GDM1 (cell line): ENCODE results near the gene IL20RB.
A peak's percentile ranks its signal among the peaks of the same experiment; 100 is the strongest.
"Not testable (repeated sequence)": the region's sequence is repeated elsewhere in the genome, so short reads cannot be mapped to it uniquely, and the experiment has no call there.

Experiments
- DNase-seq: peaks from one replicate; lab custom pipeline; 2025; lab: John Stamatoyannopoulos, UW

Gene IL20RB

DNA sequence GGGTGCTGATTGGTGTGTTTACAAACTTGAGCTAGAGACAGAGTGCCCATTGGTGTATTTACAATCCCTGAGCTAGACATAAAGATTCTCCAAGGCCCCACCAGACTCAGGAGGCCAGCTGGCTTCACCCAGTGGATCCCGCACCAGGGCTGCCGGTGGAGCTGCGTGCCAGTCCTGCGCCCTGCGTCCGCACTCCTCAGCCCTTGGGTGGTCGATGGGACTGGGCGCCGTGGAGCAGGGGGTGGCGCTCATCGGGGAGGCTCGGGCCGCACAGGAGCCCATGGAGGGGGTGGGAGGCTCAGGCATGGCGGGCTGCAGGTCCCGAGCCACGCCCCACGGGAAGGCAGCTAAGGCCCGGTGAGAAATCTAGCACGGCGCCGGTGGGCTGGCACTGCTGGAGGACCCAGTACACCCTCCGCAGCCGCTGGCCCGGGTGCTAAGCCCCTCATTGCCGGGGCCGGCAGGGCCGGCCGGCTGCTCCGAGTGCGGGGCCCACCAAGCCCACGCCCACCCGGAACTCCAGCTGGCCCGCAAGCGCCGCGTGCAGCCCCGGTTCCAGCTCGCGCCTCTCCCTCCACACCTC, 29.7 kb downstream of the IL20RB start:
- not testable (repeated sequence) for DNase-seq

DNA sequence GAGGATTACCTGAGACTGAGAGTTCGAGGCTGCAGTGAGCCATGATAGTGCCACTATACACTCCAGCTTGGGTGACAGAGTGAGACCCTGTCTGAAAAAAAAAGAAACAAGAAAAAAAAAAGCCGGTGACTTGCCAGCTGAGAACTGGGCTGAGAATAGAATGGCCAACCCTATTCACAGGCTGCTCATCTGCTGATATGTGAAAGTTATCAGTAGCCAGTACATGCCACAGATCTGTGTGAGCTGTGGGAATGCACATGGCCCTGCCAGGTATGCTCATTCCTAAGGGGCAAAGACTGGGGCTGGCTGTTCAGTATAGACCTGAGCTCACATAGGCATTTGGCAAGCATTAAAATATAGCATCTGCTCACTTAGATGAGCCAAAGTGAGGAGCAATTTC, 30.9 kb downstream of the IL20RB start:
- no peak for DNase-seq

DNA sequence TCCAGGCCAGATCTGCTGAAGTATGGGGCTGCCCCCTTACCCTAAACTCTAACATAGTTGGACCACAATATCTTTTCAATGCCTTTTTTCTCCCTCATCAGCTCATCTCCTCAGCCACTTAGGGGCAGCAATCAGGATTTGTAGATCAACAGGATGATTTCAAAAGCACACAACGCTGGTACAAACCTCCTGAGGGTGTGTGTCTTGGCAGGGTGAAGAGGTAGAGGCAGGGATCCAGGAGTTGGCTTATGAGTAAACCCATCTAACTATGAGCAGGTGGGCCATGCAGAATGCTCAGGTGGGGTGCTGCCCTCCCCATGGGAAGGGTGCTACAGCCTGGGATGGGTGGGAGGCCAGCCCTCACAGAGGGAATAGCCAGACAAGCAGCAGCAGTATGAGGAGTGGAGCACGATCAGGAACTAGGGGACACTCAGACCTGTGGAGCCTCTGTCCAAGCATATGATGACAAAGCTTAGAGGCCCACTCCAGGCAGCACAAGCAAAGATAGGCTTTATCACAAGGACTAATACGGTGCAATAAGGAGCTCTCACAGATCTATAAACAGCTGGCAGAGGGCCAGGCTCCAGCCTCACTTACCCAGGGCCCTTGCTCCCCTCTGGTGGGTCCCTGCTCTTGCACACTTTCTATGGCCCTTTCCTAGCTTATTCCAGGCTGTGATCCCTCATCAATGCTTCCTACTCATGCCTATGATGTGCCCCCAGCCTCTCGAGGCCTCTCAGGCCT, 32.2 kb downstream of the IL20RB start:
- DNase-seq, result no peak

- no peak for DNase-seq
Measured at GRCh38 chr3:136990826-136991225, 33.0 kb downstream of the IL20RB start.

- no peak for DNase-seq
Measured at GRCh38 chr3:136992115-136992514, 34.3 kb downstream of the IL20RB start.

DNA sequence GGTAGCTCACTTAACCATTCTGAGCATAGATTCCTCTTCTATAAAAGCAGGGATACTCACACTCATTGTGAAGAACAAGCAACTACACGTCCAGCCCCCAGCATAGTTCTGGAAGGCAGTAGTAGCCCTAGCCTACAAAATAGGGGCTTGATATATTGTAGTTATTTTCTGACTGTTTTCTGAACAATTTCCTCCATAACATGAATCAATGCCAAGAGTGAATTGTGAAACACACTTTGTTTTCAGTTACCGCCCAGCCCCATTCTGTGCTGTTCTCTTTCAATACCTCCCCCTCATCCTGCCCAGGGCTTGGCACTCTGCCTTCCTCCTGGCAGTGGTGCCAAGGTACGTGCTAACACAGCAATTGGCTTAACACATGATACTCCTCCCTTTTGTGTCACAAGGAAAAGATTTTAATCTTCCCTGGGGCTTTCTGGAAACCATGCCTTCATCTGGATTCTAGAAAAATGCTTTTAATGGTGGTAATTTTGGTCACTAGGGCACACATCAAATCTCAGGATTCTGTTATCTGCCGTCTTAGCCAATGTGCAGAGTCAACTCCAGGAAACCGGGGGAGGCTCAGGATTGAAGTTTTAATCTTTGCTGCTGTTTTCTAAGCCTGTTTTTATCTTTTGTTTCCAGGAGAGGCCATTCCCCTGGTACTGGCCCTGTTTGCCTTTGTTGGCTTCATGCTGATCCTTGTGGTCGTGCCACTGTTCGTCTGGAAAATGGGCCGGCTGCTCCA, 37.2 kb downstream of the IL20RB start:
- DNase-seq, result no peak

DNA sequence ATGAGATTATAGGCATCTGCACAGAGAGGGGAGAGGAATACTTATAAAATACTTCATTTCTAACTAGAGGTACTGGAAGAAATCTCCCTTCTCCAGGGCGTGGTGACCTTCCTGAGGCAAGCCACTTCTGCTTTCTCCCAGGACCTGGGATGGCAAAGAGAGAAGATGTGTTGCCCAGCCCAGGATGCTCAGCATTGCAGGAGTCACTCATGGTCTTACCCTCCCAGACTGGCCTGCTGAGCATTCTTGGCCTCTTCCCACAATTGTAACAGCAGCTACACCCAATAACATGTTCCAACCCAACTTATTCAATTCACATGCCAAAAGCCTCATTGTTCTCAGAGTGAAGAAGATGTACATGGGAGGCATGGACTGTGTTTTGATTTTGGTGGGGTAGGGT, 37.9 kb downstream of the IL20RB start:
- no peak for DNase-seq

DNA sequence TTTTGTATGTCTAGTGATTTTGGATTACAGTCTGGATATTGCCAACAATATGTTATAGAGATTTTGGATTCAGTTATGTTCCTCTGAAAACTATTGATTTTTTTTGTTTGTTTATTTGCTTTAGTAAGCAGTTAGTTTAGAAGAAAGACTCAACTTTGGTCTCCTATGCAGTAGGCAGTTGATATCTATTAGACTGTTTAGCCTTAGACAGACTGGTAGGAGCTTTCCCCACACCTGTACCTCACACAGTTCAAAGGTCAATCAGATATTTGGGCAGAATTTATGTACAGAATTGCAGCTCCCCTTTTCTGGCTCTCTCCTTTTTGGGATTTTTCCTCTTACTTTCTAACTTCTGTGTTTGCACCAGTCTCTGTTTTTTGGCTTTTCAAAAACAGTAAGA, 42.3 kb downstream of the IL20RB start:
- no peak for DNase-seq

- DNase-seq, result not testable (repeated sequence)
Measured at GRCh38 chr3:137007376-137007775, 49.6 kb downstream of the IL20RB start.

GRCh38 chr3:137008131-137008530, 50.3 kb downstream of the IL20RB start:
- DNase-seq, result no peak

GRCh38 chr3:137008976-137009375, 51.2 kb downstream of the IL20RB start:
- no peak for DNase-seq

GRCh38 chr3:137010137-137010536, 52.4 kb downstream of the IL20RB start:
- DNase-seq, result no peak

DNA sequence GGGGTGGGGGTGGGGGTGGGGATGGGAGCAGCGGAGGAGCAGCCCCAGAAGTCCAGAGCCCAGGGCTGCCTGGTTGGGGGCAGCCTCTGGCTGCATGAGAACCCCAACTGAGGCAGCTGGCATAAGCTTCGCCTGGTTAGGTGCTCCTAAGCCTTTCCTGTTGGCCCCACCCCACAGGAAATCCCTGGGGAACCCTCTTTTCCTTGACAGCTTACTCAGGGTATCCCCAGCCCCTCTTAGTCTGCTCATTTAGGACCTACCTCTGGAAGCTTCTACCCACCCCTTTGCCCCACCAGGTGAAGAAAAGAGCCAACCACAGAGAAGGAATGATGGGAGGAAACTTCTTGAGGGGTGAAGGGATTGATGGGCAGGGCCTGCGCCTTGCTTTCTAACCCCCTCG, 53.4 kb downstream of the IL20RB start:
- no peak for DNase-seq

DNA sequence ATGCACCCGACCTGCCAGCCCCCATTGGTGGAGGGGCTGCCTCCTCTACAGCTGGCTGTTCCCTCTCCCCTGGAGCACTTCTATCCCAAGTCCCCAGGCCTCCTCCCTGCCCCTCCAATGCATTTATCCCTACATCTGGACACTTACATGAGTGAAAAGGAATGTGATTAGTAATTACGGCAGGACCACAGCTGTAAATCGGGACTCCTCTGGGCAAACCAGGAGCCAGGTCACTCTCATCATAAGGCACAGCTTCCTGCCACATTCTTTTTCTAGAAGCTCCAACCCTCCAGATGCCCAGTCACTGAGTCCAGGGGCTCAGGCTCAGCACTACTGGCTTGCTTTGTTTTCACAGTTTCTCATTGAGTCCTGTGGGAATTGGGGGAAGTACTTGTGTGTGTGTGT, 54.3 kb downstream of the IL20RB start:
- no peak for DNase-seq

DNA sequence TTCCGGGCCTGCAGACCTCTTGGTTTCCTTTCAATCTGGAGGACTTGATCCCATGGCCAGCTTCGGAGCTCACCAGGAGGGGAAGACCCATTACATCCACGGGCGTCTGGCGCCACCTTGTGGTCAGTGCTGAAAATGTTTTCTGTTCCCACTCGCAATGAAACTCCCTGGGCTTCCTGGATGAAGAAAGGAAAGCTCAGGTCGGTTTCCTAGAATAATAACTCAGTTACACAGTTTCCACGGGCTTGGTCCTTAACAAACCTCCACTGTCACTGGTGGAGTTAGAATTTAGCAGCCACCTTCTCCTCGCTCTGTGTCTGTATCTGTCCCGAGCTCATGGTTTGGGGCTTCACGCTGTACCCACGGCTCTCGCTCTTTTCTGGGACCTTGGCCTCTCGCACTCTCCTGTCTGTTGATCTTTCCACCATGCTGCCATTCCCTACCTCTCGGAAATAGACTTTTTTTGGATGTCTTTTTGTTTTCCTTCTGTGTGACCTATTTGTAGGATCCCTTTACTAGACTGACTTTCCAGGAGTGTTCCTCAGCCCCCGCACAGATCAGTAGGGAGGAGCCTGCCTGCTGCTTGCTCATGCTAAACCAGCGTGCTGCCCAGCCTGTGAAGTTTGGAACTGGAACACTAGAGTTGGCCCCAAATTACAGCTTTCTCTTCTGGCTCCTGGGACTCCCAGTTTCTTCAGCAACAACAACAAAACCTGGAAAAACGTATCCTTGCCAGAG, 56.3 kb downstream of the IL20RB start:
- peak; percentile 69 for DNase-seq

GRCh38 chr3:137017316-137017715, 59.5 kb downstream of the IL20RB start:
- DNase-seq, result not testable (repeated sequence)

- DNase-seq, result no peak
Measured at GRCh38 chr3:137020315-137020714, 62.5 kb downstream of the IL20RB start.

DNA sequence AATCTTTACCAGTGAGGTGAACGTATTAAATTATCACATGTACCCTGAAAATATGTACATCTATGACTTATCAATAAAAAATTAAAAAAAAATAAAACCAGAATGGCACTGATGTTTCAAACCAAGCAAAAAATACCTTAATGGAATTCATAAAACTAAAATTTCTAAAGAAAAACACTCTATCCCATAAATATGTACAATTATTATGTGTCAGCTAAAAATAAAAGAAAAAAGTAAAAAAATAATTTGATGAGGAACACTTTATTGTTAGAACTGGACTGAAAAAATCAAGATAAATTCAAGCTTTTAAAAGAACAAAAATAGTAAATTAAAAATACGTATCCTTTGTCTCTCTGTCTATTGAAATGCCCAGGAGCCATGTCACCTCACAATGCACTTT, 63.1 kb downstream of the IL20RB start:
- DNase-seq, result no peak

DNA sequence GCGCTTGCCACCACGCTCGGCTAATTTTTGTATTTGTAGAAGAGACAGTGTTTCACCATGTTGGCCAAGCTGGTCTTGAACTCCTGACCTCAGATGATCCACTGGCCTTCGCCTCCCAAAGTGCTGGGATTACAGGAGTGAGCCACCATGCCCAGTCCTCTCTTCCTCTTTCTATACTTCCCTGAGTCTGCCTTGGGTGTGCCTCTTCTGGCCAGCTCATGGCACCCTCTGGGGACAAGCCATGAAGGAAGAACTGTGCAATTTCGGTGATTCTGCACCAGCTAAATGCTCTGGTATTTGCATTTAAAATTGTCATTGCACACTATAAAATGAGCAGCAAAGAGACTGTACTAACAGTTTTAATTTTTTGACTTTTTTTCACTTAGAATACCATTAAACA, 66.6 kb downstream of the IL20RB start:
- no peak for DNase-seq

DNA sequence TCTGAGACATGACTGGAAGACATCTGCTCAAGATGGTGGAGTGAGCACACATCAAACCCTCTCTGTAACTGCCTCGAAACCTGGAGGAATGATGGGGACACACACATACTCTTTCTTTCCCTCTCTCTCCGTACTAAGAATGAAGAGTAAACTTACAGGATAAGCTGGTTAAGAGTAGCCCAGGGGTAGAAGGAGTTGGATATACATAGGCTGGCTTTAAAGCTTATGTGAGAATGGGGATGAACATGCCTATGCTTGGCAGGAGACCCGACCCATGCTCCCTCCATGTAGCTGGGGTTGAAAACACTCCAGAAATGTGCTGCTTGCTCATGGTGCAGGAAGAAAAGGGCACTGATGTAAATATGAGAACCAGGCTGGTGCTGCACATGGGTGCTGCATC, 68.9 kb downstream of the IL20RB start:
- DNase-seq, result no peak

- DNase-seq, result peak; percentile 53
Measured at GRCh38 chr3:137032465-137033120, 74.8 kb downstream of the IL20RB start.

DNA sequence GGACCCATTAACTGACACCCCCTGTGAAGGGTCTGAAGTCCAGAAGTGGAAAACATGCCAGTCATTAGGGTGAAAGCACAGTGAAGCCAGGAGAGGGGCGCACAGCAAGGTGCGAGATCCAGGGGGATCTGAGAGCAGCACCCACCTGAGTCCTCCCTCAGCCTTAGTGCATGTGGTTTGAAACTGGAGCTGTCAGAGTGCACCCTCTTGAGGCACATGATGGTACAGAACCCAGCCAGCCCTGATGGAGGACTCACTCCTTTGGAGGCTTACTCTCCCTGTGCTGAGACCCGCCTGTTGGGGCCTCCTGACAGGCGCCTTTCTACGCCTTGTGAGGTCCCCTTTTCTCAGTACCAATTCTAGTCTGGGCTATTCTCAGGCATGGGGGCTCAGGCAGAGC, 77.8 kb downstream of the IL20RB start:
- no peak for DNase-seq
